Neural cell (in vitro differentiated cells): Measurements from ENCODE around the gene SEZ6. TPM values are rescaled to one million over a fixed set of nuclear protein-coding genes. Genes with fewer than 3 reads are reported as not detected.

ENCODE experiments used
- H2AFZ ChIP-seq: fragments of 200-600, 300-800 bp; sonication (generic), shearing (Covaris generic); 2 replicates; pipeline ENCODE4 v1.6.0; 2014; ENCODE audit warnings: low read depth, mild to moderate bottlenecking, antibody characterized with exemption, low read length, moderate library complexity
- H3F3A ChIP-seq: fragments of 200-600 bp; shearing (Covaris generic); 2 replicates; pipeline ENCODE4 v1.6.1; 2016; ENCODE audit warnings: mild to moderate bottlenecking, moderate library complexity, mixed read lengths, antibody characterized with exemption, low read length; ENCODE audit not compliant: insufficient read depth, poor library complexity, severe bottlenecking
- H3K27ac ChIP-seq: fragments of 200-600, 300-800 bp; sonication (generic), shearing (Covaris generic); 2 replicates; pipeline ENCODE4 v1.5.1; 2014; ENCODE audit warnings: mild to moderate bottlenecking, low read length, moderate library complexity
- H3K27me3 ChIP-seq: fragments of 300-800, 200-600 bp; sonication (generic), shearing (Covaris generic); 2 replicates; pipeline ENCODE4 v1.6.0; 2014; ENCODE audit warnings: mild to moderate bottlenecking, low read depth, low read length, moderate library complexity; ENCODE audit not compliant: insufficient read depth
- H3K36me3 ChIP-seq: fragments of 300-800, 200-600 bp; sonication (generic), shearing (Covaris generic); 2 replicates; pipeline ENCODE4 v1.5.1; 2014; ENCODE audit warnings: mild to moderate bottlenecking, antibody characterized with exemption, low read length, moderate library complexity; ENCODE audit not compliant: insufficient read depth
- H3K4me2 ChIP-seq: fragments of 300-800, 200-600 bp; sonication (generic), shearing (Covaris generic); 2 replicates; pipeline ENCODE4 v1.6.0; 2014; ENCODE audit warnings: mild to moderate bottlenecking, low read length
- H3K4me3 ChIP-seq: fragments of 300-800, 200-600 bp; sonication (generic), shearing (Covaris generic); 2 replicates; pipeline ENCODE4 v1.5.1; 2014; ENCODE audit warnings: mild to moderate bottlenecking, low read length, moderate library complexity
- H3K79me2 ChIP-seq: fragments of 200-600 bp; shearing (Covaris generic); replicated peaks from 2 replicates; pipeline ENCODE4 v1.6.0; 2014; ENCODE audit warnings: mild to moderate bottlenecking, low read length, moderate library complexity; ENCODE audit not compliant: insufficient read depth
- H3K9ac ChIP-seq: fragments of 300-800, 200-600 bp; sonication (generic), shearing (Covaris generic); 2 replicates; pipeline ENCODE4 v1.6.1; 2016; ENCODE audit warnings: mild to moderate bottlenecking, low read length, mixed read lengths
- H3K9me2 ChIP-seq: fragments of 200-600 bp; shearing (Covaris generic); 2 replicates; pipeline ENCODE4 v1.6.1; 2016; ENCODE audit warnings: mild to moderate bottlenecking, low read length, mixed read lengths; ENCODE audit not compliant: insufficient read depth
- H3K9me3 ChIP-seq: fragments of 200-600, 300-800 bp; sonication (generic), shearing (Covaris generic); 2 replicates; pipeline ENCODE4 v1.6.1; 2016; ENCODE audit warnings: mild to moderate bottlenecking, mixed run types, low read length, moderate library complexity, mixed read lengths
- H4K20me1 ChIP-seq: fragments of 200-600 bp; shearing (Covaris generic); 2 replicates; pipeline ENCODE4 v1.6.1; 2016; ENCODE audit warnings: mild to moderate bottlenecking, mixed run types; ENCODE audit not compliant: insufficient read depth
- EP300 ChIP-seq: fragments of 450-650 bp; conservative IDR thresholded peaks from 2 replicates; pipeline ENCODE4 v1.6.1; 2014; ENCODE audit warnings: antibody characterized with exemption, mild to moderate bottlenecking, moderate library complexity; ENCODE audit not compliant: poor library complexity, severe bottlenecking
- EZH2 ChIP-seq: fragments of 200-600, 300-800 bp; shearing (Covaris generic), sonication (generic); IDR thresholded peaks from 2 replicates; pipeline ENCODE4 v1.6.1; 2014; ENCODE audit warnings: antibody characterized with exemption, low read length, borderline replicate concordance, mild to moderate bottlenecking; ENCODE audit not compliant: insufficient read depth, poor library complexity, severe bottlenecking
- MXI1 ChIP-seq: fragments of 450-650 bp; conservative IDR thresholded peaks from 2 replicates; pipeline ENCODE4 v1.6.1; 2014; ENCODE audit warnings: antibody characterized with exemption, mild to moderate bottlenecking; ENCODE audit not compliant: poor library complexity, severe bottlenecking
- POLR2AphosphoS5 ChIP-seq: IDR thresholded peaks from 2 replicates; pipeline ENCODE4 v1.6.1; 2012
- RAD21 ChIP-seq: fragments of 450-650 bp; conservative IDR thresholded peaks from 2 replicates; pipeline ENCODE4 v1.6.1; 2014; ENCODE audit warnings: antibody characterized with exemption, mild to moderate bottlenecking, moderate library complexity
- SMC3 ChIP-seq: fragments of 450-650 bp; conservative IDR thresholded peaks from 2 replicates; pipeline ENCODE4 v1.6.1; 2014; ENCODE audit warnings: antibody characterized with exemption, mild to moderate bottlenecking, moderate library complexity; ENCODE audit not compliant: poor library complexity
- TAF1 ChIP-seq: IDR thresholded peaks from 2 replicates; pipeline ENCODE4 v1.6.1; 2012; ENCODE audit warnings: low read depth
- polyA plus RNA-seq: library from polyadenylated mRNA; depleted of rRNA; stranded (reverse); fragments of >200 nt; gene quantifications from 2 replicates; pipeline ENCODE4 v1.2.3, GENCODE V29; 2014
- TF ChIP-seq, protein P1 (sequence below): IDR thresholded peaks from 2 replicates; pipeline ENCODE4 v1.6.1; 2012; ENCODE audit warnings: borderline replicate concordance
- TF ChIP-seq, protein P2 (sequence below): fragments of 450-650 bp; IDR thresholded peaks from 2 replicates; pipeline ENCODE4 v1.5.1; 2014; ENCODE audit warnings: antibody characterized with exemption, mild to moderate bottlenecking, moderate library complexity; ENCODE audit not compliant: poor library complexity, severe bottlenecking

SEZ6 gene
- polyA plus RNA-seq, 1 donor from 2014 or later, result 15.1 TPM

DNA sequence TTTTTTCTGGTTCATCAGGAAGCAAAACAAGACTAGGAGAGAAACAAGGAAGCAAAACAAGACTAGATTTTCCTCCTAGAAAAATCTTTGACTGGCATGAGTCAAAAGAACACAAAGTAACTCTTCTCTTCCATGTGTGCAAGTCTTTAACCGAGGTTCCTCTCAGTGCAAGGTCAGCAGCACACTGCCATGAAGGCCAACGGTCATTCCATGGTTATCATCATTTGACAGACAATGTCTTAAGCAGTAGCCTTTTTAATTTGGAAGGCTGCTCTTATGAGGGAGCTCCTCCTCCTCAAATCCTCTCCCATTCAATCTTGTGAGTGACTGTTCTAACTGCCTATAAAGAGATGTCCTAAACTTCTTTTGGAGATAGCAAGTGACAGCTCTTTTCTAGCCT is 87.5 kb downstream of the SEZ6 start:
- H3K4me3 ChIP-seq, result no peak overlapping the region
- no peak overlapping the region for H2AFZ ChIP-seq
- H3K27ac ChIP-seq, result no peak overlapping the region
- TF ChIP-seq, protein P1, sequence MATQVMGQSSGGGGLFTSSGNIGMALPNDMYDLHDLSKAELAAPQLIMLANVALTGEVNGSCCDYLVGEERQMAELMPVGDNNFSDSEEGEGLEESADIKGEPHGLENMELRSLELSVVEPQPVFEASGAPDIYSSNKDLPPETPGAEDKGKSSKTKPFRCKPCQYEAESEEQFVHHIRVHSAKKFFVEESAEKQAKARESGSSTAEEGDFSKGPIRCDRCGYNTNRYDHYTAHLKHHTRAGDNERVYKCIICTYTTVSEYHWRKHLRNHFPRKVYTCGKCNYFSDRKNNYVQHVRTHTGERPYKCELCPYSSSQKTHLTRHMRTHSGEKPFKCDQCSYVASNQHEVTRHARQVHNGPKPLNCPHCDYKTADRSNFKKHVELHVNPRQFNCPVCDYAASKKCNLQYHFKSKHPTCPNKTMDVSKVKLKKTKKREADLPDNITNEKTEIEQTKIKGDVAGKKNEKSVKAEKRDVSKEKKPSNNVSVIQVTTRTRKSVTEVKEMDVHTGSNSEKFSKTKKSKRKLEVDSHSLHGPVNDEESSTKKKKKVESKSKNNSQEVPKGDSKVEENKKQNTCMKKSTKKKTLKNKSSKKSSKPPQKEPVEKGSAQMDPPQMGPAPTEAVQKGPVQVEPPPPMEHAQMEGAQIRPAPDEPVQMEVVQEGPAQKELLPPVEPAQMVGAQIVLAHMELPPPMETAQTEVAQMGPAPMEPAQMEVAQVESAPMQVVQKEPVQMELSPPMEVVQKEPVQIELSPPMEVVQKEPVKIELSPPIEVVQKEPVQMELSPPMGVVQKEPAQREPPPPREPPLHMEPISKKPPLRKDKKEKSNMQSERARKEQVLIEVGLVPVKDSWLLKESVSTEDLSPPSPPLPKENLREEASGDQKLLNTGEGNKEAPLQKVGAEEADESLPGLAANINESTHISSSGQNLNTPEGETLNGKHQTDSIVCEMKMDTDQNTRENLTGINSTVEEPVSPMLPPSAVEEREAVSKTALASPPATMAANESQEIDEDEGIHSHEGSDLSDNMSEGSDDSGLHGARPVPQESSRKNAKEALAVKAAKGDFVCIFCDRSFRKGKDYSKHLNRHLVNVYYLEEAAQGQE, result no peak
- no peak for TF ChIP-seq TAF1
- TF ChIP-seq POLR2AphosphoS5, result no peak
- no peaks in the 10 kb centered on the region for H3F3A ChIP-seq
- H4K20me1 ChIP-seq, result no peaks in the 10 kb centered on the region
- H3K9ac ChIP-seq, result no peak overlapping the region
- H3K79me2 ChIP-seq, result no peaks in the 10 kb centered on the region
- H3K9me2 ChIP-seq, result no peaks in the 10 kb centered on the region
- peaks cover 11% of the 10 kb centered on the region for H3K36me3 ChIP-seq
- no peak overlapping the region for H3K4me2 ChIP-seq
- H3K27me3 ChIP-seq, result no peaks in the 10 kb centered on the region
- H3K9me3 ChIP-seq, result no peaks in the 10 kb centered on the region

DNA sequence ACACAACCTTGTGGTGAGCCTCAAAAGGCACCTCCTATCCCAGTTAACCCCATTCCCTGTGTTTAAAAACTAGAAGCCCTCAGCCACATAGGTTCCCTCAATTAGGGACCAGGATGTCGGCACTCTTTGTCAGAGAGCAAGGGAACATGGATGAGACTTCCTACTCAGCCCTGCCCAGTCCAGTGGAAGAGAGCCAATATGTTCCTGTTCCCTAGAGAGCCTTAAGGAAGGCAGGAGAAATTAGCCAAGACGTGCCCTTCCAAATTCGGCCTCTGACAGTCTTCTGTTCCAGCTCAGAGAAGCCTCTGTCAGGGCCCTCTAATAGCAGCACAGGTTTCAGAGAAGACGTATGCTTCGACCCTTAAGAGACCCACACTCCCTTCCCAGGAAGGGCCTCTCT is 88.4 kb downstream of the SEZ6 start:
- Histone ChIP-seq H3K9me3 (no peaks in the 10 kb centered on the region), H4K20me1 (no peaks in the 10 kb centered on the region)

More for the DNA sequence above, 88.4 kb downstream of the SEZ6 start:
- no peaks in the 10 kb centered on the region for H3K9me2 ChIP-seq
- TF ChIP-seq, protein P1, result no peak
- TF ChIP-seq EP300 (no peak), RAD21 (no peak), TAF1 (no peak), POLR2AphosphoS5 (no peak), MXI1 (no peak), SMC3 (no peak), EZH2 (no peak)
- TF ChIP-seq, protein P2, sequence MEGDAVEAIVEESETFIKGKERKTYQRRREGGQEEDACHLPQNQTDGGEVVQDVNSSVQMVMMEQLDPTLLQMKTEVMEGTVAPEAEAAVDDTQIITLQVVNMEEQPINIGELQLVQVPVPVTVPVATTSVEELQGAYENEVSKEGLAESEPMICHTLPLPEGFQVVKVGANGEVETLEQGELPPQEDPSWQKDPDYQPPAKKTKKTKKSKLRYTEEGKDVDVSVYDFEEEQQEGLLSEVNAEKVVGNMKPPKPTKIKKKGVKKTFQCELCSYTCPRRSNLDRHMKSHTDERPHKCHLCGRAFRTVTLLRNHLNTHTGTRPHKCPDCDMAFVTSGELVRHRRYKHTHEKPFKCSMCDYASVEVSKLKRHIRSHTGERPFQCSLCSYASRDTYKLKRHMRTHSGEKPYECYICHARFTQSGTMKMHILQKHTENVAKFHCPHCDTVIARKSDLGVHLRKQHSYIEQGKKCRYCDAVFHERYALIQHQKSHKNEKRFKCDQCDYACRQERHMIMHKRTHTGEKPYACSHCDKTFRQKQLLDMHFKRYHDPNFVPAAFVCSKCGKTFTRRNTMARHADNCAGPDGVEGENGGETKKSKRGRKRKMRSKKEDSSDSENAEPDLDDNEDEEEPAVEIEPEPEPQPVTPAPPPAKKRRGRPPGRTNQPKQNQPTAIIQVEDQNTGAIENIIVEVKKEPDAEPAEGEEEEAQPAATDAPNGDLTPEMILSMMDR, result no peak
- no peak overlapping the region for H3K4me3 ChIP-seq
- H3K79me2 ChIP-seq, result no peaks in the 10 kb centered on the region
- H3K36me3 ChIP-seq, result peaks cover 11% of the 10 kb centered on the region
- H3K9ac ChIP-seq, result no peak overlapping the region
- H2AFZ ChIP-seq, result no peak overlapping the region
- no peak overlapping the region for H3K4me2 ChIP-seq
- no peaks in the 10 kb centered on the region for H3K27me3 ChIP-seq
- no peak overlapping the region for H3K27ac ChIP-seq
- H3F3A ChIP-seq, result no peaks in the 10 kb centered on the region
